Brain microvascular endothelial cell (primary cell): ENCODE data around the gene PTPRN.

ENCODE experiments used
- DNase-seq: peaks from one replicate; pipeline ENCODE4 v3.0.0-alpha.2; 2020
- H3K27ac ChIP-seq: fragments of 250-450 bp; sonication (Bioruptor Pico); 2 replicates; pipeline ENCODE4 v1.5.1; 2020; ENCODE audit warnings: mild to moderate bottlenecking, moderate library complexity
- H3K27me3 ChIP-seq: fragments of 250-450 bp; sonication (Bioruptor Pico); replicated peaks from 2 replicates; pipeline ENCODE4 v1.5.1; 2020; ENCODE audit warnings: mild to moderate bottlenecking
- H3K36me3 ChIP-seq: fragments of 250-450 bp; sonication (Bioruptor Pico); replicated peaks from 2 replicates; pipeline ENCODE4 v1.5.1; 2020; ENCODE audit warnings: mild to moderate bottlenecking
- H3K4me3 ChIP-seq: 2 replicates; pipeline ENCODE4 v1.5.1; 2011; ENCODE audit warnings: low read depth, mild to moderate bottlenecking, control low read depth, low read length, moderate library complexity
- CTCF ChIP-seq: IDR thresholded peaks from 2 replicates; pipeline ENCODE4 v1.5.1; 2011; ENCODE audit warnings: low read depth, mild to moderate bottlenecking, moderate library complexity, low read length, control low read depth, inconsistent platforms; ENCODE audit errors: missing control alignments
- in situ Hi-C: cut with HindIII; loops from 2 replicates; pipeline ENCODE4 v1.10.0; 2017; ENCODE audit warnings: low sequenced_read_pairs, low pct_ligation_motif_present

PTPRN gene

GRCh38 chr2:219252900-219253752 is 56.1 kb downstream of the PTPRN start, which contains the start of gene TUBA4B:
TSS of gene TUBA4B (plus strand) at chr2:219253243. CDS start at chr2:219253408, 165 bp downstream.
- peak within 1 kb of the TSS; percentile 49 for H3K4me3 ChIP-seq

GRCh38 chr2:219252570-219252899 is 56.7 kb downstream of the PTPRN start:
- DNase-seq = no peak
- in situ Hi-C loops = no loop called here
- Histone ChIP-seq H3K4me3 (peak overlapping the region; percentile 49), H3K27ac (no peak overlapping the region), H3K27me3 (peaks cover 22% of the 10 kb centered on the region), H3K36me3 (peaks cover 3% of the 10 kb centered on the region)
- TF ChIP-seq CTCF = no peak

More at GRCh38 chr2:219252900-219253752, 56.1 kb downstream of the PTPRN start, which contains the start of gene TUBA4B:
- DNase-seq = peak; percentile 20
- Histone ChIP-seq H3K27me3 (peaks cover 22% of the 10 kb centered on the region), H3K27ac (no peak within 1 kb of the TSS), H3K36me3 (peaks cover 3% of the 10 kb centered on the region)
- no peak for TF ChIP-seq CTCF
- in situ Hi-C loops = no loop called here

GRCh38 chr2:219252084-219252483 is 57.1 kb downstream of the PTPRN start:
- peaks cover 22% of the 10 kb centered on the region for H3K27me3 ChIP-seq
- in situ Hi-C loops = no loop called here
- no peak for DNase-seq
- TF ChIP-seq CTCF = no peak
- H3K36me3 ChIP-seq = peaks cover 4% of the 10 kb centered on the region
- no peak overlapping the region for H3K4me3 ChIP-seq
- no peak overlapping the region for H3K27ac ChIP-seq

- H3K36me3 ChIP-seq = peaks cover 5% of the 10 kb centered on the region
- no peak overlapping the region for H3K4me3 ChIP-seq
- no peak for TF ChIP-seq CTCF
- H3K27ac ChIP-seq = no peak overlapping the region
- no peak for DNase-seq
- in situ Hi-C loops = no loop called here
- H3K27me3 ChIP-seq = peaks cover 22% of the 10 kb centered on the region
Measured at GRCh38 chr2:219251656-219252055, 57.5 kb downstream of the PTPRN start.

- DNase-seq = no peak
- in situ Hi-C loops = no loop called here
- Histone ChIP-seq H3K27me3 (peaks cover 14% of the 10 kb centered on the region), H3K36me3 (peaks cover 5% of the 10 kb centered on the region), H3K4me3 (no peak overlapping the region), H3K27ac (no peak overlapping the region)
- no peak for TF ChIP-seq CTCF
Measured at GRCh38 chr2:219250049-219250781, 59.0 kb downstream of the PTPRN start.
